Activated gamma-delta T cell (primary cell): ENCODE measurements around the gene ERC2.

ENCODE experiments used
- DNase-seq: peaks from one replicate; lab custom pipeline; 2025; lab: John Stamatoyannopoulos, UW

The ERC2 gene

DNA sequence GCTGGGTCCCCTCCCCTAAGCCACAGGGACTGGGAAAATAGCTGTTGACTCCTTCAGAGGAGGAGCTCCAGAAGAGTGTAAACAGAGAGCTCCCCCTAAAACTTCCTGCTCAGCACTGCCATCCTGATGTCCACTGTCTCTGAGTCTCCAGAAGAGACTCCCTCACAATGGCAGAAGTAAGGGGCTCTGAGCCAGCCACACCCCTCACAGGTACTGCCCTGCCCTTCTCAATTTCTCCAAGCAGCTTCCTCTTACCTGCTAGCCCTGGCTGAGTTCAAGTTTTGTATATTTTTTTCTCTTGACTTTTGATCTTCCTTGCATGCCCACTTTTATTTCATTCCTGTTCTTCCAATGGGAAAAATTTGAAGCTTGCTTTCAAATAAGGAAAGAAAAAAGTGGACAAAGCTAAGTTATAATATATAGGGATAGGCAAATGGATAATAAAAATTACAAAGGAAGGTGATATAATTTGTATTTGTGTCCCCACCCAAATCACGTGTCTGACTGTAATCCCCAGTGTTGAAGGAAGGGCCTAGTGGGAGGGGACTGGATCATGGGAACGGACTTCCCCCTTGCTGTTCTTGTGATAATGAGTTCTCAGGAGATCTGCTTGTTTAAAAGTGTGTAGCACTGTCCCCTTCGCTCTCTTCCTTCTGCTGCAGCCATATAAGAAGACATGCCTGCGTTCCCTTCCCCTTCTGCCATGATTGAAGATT, 539.0 kb downstream of the ERC2 start:
- DNase-seq: no peak

DNA sequence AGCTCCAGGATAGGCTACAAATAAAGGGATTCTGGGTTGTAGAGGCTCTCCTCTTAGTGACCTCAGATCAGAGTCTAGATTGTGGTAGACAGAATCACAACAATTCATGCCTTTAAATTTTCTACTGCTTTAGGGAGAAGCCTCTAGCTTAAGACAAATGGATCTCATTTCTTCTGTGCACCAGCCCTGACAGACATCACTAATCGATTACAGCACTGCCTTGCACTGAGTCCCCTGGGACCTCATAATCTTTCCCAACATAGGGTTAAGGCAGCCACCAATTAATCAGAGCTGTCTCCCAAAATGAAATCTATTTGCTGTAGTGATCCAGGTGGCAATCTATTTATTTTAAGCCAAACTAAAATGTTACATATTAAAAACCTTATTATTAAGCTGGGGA, 544.6 kb downstream of the ERC2 start:
- DNase-seq: no peak

DNA sequence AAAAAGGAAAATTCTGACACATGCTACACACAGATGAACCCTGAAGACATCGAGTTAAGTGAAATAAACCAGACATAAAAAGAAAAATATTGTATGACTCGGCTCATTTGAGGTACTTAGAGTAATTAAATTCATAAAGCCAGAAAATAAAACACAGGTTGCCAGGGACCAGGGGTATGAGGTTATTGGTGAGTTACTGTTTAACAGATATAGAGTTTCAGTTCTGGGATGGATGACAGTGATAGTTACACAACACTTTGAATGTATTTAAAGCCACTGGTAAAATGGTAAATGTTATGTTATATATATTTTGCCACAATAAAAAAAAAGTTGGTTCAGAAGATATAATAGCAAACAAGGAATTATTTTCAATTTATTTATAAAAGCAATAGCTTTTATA, 545.1 kb downstream of the ERC2 start:
- DNase-seq: no peak

DNA sequence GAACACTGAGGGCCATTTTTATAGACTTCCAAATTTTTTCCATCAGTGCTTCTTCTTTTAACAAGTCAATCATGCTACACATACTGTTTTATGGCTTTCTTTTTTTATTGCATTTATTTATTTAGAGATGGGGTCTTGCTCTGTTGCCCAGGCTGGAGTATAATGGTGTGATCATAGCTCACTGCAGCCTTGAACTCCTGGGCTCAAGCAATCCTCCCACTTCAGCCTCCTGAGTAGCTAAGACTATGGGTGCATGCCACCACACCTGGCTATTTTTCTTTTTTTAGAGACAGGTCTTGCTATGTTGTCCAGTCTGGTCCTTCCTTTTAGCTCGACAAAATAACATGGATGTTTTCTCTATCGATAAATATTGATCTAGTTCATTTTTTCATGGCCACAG, 555.4 kb downstream of the ERC2 start:
- no peak for DNase-seq

DNA sequence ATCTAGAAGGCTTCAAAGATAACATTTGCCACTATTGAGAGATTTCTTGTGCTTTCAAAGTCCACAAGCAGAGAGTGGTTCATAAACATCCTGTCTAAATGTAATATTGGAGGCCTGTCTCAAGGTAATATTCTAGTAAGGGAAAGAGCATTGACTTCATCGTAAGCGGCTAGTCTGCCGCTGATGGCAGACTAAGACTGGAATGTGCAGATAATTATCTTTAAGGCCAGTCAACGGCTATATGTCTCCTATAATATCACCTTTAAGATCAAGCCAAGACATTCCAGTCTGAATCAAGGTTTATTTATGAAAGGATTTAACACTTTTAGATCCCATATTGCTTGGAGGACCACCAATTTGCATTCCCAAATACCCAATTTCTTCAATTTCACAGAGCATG, 557.0 kb downstream of the ERC2 start:
- no peak for DNase-seq

DNA sequence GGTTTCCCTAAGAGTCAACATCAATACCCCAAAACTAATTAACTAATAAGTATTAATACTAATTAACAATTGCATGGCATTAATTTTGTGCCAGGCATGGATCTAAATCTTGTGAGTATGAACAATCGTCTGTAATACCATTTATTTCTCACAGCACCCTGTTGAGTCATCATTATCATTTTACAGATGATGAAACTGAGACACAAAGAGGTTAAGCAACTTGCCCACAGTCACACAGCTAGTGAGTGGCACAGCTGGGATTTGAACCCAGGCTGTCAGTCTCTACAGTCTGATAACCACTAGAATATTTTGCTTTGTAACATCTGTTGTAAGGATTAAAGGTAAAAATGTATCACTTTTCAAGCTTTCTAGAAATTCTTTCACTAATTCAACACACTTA, 557.7 kb downstream of the ERC2 start:
- DNase-seq: no peak

DNA sequence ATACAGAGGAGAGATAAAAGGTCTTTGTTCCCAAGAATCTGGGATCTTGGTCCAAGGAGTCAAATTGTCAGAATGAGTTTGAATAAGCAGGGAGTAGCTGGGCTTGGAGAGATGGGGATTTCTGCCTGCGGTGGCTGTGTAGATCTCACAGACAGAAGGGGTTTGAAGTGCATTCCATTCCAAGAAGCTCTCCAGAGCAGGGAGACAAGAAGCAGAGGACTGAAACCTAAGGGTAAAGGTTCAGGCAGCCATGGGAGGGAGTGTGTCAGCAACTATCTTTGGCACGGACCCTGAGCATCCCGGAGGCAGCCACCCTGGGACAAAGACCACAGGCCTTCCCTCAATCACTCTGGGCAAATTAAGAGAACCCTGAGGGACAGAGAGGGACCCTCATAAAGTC, 558.9 kb downstream of the ERC2 start:
- no peak for DNase-seq

DNA sequence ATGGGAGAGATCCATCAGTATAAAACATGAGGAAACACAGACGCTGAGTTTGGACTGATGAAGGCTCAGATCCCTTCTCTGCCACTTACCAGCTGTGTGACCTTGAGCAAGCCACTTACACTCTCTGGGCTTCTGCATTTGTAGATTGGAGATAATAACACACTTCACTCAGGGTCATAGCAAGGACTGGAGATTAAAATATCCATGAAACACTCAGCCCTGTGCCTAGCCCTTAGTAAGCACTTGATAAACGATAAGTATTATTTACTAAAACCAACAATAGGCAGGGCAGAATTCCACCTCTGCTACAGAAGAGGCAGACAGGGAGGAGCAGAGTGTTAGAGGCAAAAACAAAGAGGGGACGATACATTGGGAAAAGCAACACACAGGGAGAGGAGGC, 560.7 kb downstream of the ERC2 start:
- no peak for DNase-seq

DNA sequence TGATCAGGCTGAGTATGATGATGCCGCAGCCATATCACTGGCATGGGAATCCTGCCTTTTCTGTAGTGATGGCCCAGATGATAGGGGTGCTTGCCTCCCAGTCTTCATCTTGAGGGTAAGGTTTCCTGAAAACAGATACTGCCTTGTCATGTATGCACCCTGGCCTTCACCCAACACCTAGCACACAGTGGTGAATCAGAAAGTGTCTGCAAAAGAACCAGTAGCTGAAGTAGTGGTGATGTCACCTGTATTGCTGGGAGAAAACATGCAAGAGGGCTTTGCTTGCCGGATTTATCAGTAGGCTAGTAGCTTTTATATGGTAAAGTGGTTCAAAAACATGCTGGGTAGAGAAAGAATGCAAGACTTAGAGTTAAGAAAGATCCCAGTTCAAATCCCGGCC, 561.4 kb downstream of the ERC2 start:
- no peak for DNase-seq

DNA sequence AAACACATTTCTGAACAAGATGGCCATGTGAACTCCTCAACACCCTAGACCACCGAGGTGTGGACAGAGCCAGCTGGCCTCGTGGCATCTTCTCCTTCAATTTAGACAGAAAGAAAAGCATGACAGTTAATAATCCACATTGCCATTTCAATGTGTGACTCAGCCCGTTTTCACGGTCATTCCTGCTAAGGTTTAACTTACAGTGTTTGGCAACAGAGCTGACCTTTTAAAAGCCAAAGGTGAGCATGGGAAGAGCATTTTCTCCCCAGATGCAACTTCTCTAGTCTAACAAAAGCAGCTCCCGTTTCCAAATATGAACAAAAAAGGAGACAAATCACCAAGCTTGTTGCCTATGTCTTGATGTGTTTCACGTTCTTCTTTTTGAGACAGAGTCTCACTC, 563.6 kb downstream of the ERC2 start:
- DNase-seq: no peak

DNA sequence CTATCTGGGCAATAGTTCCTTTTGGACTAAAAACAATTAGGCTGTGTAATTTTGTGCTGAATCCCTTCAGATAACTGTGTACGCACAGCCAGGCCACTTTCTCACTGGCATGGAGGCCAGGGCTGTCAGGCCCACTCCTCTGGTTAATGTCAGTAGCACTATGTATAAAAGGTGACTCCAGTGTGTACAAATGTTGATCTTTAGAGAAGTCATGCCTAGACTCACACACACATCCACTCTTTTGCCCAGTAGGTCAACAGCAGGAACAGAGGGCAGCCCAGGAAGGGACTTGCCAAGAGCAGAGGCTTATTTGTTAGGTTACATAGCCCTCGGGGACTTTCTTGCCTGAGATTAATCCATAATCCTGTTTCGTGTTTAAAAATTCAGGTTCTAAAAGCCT, 564.6 kb downstream of the ERC2 start:
- DNase-seq: no peak

DNA sequence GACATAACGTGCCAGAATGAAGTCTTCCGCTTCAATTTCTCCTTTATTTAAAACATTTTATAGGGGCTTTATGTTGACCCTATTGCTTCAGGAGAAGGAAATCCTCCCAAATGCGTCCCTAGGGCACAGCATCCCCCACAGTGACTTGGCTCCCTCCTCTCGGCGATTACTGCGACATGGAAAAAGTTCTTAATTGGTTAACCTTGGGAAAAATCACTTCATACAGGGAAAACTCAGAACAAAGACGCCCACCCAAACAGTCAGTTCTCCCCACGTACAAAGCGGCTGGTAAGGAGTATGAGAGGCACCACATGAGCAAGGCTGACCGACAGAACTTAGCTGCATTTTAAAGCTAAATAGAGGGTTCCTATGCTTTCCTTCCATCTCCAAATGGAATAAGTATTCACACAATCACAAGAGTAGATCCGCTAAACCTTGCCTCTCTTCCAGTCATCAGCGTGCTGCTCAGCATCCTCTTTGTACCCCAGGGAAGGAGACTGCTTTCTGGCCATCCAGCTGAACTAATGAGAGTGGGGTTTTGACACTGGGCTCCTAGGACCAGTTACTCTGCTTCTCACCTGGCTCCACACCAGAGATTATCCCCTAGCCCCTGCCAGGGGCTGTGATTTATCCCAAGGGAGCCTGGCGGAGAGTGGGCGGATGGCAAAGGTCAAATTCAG, 565.9 kb downstream of the ERC2 start:
- DNase-seq: no peak

DNA sequence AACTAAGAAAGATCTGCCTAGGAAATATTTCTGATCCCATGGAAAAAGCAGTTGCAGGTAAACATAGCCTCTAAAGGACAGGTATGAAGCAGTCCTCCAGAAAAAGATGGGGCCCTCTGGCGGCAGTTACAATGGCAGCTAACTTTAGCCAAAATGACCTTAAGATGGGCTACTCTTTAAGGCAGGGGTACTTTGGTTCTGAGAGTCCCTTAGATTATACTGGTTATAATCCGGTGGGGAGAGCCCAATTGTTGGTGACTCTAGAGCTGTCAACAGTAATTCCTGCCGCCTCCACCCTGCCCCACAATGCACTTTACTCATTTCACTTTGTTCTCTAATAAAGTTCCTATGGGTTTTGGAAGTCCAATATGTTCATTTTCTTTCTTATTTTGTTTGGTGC, 568.4 kb downstream of the ERC2 start:
- DNase-seq: no peak

DNA sequence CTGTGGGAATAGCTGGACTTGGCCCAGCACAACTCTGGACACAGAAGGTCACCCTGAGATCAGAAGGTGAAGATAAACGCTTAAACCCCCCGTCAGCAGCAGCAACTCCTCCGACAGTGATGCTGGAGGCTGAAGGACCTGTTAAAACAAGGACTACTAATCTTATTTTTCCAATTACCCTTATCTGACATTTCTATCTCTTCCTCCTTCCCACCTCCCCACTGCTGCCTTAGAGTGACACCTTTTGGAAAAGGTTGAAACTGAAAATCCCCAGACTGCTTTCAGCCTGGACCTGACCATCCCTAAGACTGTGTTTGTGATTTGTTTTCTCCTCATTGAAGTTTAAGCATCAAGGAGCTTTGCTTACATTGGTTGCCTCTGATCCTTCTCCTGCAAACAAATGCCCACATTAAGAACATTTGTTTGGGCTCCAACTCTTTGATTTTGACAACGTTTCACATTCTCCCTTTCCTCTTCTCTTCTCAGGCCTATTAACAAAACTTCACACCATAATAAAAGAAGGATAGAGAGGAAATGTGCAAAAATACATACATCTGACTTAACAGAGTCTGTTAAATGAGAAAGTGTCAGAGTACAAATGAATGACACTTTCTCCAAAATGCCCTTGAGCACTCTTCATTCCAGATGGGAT, 570.6 kb downstream of the ERC2 start:
- no peak for DNase-seq

DNA sequence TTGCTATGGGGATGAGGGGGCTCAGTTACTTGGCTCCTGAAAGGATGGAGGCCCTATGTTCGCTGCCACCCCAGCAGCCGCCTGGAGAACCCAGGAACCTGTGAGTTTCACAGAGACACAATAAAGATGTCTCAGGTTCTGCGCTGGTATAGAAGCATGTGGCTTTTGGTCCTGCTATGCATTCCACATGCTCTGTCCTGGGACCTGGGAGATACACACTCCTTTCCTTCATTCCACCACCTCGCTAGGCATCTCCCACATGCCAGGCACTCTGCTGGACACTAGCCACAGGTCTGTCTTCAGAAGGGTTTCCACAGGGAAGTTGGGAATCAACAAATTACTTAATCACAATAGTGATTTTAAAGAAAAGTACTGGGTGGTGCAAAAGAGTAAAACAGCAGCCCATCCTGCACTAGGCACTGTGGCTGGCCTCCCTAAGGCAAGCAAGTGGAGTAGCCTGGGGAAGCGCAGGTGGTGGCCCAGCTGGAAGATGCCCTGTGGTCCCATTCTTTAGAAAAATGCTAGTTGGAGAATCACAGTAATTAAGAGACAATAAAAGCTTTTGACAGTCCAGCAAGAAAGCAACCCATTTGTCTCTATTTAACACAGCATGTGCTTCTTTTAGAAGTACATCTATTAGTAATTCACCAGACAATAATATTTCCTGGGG, 572.2 kb downstream of the ERC2 start:
- DNase-seq: no peak

DNA sequence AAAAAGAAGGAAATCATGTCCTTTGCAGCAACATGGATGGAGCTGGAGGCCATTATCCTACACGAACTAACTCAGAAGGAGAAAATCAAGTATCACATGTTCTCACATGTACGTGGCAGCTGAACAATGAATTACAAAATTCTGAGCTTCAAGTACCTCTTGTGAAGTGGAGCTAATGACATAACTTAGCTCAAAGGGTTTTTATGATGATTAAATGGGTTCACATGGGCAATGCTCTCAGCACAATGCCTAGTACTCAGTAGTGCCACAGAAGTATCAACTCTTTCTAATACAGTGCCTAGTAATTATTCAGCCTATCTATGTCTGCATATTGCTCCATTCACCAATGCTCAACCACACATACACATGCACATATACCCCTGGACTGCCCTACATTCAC, 573.7 kb downstream of the ERC2 start:
- DNase-seq: no peak

DNA sequence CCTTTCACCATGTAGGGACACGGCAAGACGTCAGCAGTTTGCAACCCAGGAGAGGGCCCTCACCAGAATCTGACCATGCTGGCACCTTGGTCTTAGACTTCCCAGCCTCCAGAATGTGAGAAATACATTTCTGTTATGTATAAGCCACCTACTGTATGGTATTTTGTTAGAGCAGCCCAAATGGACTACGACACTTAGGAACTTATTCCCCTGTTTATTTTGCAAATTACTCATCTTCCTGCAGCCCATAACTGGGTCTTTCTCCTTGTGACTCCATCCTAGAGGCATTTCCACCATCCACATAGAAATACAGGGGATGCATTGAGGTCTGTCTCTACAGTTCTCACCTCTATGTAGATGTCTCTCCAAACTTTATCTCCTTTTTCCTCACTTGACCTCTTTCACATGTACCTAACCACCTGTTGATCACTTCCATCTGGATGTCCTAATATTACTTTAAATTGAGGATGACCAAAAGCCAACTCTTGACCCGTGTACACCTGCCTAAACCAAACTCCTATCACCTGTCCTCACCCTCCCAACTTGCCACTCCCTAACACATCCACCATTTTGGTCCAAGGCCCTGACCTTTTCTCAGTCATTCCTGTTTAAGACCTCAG, 575.1 kb downstream of the ERC2 start:
- no peak for DNase-seq

DNA sequence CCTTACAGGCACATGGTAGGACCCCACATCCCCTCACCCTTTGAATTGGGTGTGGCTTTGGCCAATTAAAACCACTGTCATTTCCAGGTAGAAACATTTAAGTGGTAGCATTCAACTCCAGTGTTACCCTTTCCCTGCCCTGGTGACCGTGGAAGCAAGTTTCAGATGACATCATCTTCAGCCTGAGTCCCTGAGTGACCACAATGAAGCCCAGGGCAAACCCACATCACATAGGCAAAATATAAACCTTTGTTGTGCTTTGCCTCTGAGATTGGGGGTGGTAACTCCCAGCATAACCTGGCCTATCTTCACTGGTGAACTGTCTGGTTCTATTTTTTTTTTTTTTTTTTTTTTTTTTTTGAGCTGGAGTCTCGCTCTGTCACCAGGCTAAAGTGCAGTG, 577.2 kb downstream of the ERC2 start:
- no peak for DNase-seq

DNA sequence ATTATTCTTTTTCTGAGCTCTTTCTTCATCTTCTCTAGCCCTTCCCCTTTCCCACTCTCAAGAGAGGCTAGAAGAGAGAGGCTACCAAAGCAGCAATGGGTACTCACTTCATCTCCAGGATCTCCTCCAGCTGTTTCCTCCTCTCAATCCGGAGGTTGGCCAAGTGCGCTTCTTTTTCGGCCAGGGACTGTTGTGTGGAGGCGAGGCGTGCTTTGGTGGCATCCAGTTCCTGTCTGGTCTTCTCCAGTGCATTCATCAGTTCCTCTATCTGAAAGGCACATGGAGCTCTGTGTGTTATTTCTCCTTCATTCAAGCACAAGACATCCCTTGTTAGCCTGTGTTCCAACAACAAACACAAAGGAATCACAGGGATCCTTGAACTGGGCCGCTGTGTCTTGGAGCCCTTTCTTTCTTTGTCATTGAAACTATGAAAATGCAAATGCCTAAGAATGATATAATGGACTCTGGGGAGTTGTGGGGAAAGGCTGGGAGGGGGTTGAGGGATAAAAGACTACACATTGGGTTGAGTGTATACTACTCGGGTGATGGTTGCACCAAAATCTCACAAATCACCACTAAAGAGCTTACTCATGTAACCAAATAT, 579.9 kb downstream of the ERC2 start:
- DNase-seq: no peak

DNA sequence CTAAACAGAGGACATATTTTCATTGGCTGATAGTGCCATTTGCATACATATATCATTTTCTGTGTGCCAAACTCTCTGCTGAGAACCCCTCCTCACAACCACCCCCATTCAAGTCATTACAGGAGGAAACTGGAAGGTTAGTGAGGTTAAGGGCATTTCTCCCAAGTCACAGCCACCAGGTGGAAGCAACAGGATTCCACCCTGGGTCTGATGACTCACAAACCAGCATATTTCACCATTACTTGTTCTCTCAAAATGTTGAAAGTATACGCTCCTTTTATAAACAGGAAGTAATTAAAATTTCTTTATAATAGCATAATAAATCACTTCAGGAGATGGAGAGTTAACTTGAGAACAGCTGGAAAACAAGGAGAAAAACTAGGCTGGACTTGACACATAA, 582.5 kb downstream of the ERC2 start:
- no peak for DNase-seq

DNA sequence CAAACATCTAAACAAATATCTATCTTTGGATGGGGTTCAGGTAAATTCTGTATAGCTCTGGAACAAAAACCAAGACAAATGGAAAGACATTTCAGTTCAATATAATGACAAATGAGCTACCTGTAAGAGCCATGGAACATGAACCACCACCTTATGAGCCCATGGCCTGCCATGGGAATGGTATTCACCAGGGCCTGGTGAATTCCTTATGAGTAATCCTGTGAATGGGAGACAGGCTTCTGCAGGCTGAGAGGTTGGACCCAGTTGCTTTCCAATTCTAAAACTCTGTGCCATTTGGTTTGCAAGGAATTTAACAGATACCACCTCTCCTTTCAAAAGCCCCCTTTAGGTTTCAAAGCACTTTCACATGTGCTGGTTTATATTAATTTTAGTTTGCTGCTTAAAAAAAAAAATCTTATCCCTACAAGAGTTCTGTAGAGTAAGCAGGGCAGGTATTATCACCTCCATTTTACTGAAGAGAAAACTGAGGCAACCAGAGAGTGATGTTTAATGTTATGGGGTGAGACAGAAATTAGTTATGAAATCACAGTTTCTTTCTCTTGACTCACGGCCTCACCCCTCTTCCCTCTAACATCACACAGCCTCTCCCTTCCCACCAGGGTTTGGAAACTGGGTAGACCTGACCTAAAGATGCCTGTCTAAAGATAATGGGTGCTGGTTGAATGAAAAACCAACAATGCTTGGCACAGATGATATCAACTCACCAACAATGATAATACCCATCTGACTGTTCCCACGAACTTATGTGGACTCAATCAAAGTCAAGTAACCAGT, 583.6 kb downstream of the ERC2 start:
- DNase-seq: no peak
